ENCODE results near the gene SPATA20.

SPATA20 gene

GRCh38 chr17:50603340-50603739, 56.4 kb downstream of the SPATA20 start:
- DNase-seq (ENCODE audit: low spot score) = no peak

GRCh38 chr17:50604513-50604912, 57.5 kb downstream of the SPATA20 start:
- no peak for DNase-seq (ENCODE audit: low spot score)
- TF ChIP-seq CTCF (IDR thresholded peaks at IDR 0.05; ENCODE audit: extremely low read depth, missing control alignments) = no peak

More at GRCh38 chr17:50603340-50603739, 56.4 kb downstream of the SPATA20 start:
- TF ChIP-seq CTCF (IDR thresholded peaks at IDR 0.05; ENCODE audit: extremely low read depth, missing control alignments) = no peak

- no peak for DNase-seq (ENCODE audit: low spot score)
- no peak for TF ChIP-seq CTCF (IDR thresholded peaks at IDR 0.05; ENCODE audit: extremely low read depth, missing control alignments)
Measured at GRCh38 chr17:50605429-50605828, 58.5 kb downstream of the SPATA20 start.

All from GM20000 (cell line).